Islet precursor cell (in vitro differentiated cells): ENCODE results near the gene ESRRA.
"Not testable (repeated sequence)": the region's sequence is repeated elsewhere in the genome, so short reads cannot be mapped to it uniquely, and the experiment has no call there.

Experiments
- DNase-seq: peaks from one replicate; pipeline ENCODE4 v3.0.0-alpha.2; 2018

Gene ESRRA

GRCh38 chr11:64314146-64314804 lies 9.0 kb downstream of the ESRRA start:
- no peak for DNase-seq

- no peak for DNase-seq
Measured at GRCh38 chr11:64314805-64315561, 9.7 kb downstream of the ESRRA start.

GRCh38 chr11:64315667-64316526 lies 10.6 kb downstream of the ESRRA start:
- not testable (repeated sequence) for DNase-seq

GRCh38 chr11:64316672-64317324 lies 11.5 kb downstream of the ESRRA start:
- peak; percentile 69 for DNase-seq

GRCh38 chr11:64317325-64317960 lies 12.1 kb downstream of the ESRRA start, which contains the start of gene TRMT112:
Gene TRMT112, minus strand, starts transcription at chr11:64317559. Its CDS starts 33 bp downstream, at chr11:64317526.
- DNase-seq, result peak; percentile 99

- DNase-seq, result peak; percentile 97
Measured at GRCh38 chr11:64317961-64318765, 12.8 kb downstream of the ESRRA start, which contains the start of gene PRDX5. Gene PRDX5, plus strand, starts transcription at chr11:64318121. Its CDS starts 95 bp downstream, at chr11:64318216.

GRCh38 chr11:64318766-64319761 lies 13.7 kb downstream of the ESRRA start:
- DNase-seq, result no peak

GRCh38 chr11:64320556-64320955 lies 15.2 kb downstream of the ESRRA start:
- no peak for DNase-seq

GRCh38 chr11:64321026-64321425 lies 15.7 kb downstream of the ESRRA start:
- peak; percentile 34 for DNase-seq

- peak; percentile 48 for DNase-seq
Measured at GRCh38 chr11:64321533-64321932, 16.2 kb downstream of the ESRRA start.

GRCh38 chr11:64322925-64323260 lies 17.6 kb downstream of the ESRRA start:
- DNase-seq, result no peak

- no peak for DNase-seq
Measured at GRCh38 chr11:64323373-64323772, 18.0 kb downstream of the ESRRA start.

- DNase-seq, result peak; percentile 57
Measured at GRCh38 chr11:64323984-64324383, 18.7 kb downstream of the ESRRA start.

GRCh38 chr11:64324692-64325469 lies 19.6 kb downstream of the ESRRA start:
- peak; percentile 66 for DNase-seq

GRCh38 chr11:64327375-64327774 lies 22.1 kb downstream of the ESRRA start:
- no peak for DNase-seq

GRCh38 chr11:64327993-64328392 lies 22.7 kb downstream of the ESRRA start:
- no peak for DNase-seq

- DNase-seq, result no peak
Measured at GRCh38 chr11:64330888-64331287, 25.6 kb downstream of the ESRRA start.

GRCh38 chr11:64331569-64332371 lies 26.4 kb downstream of the ESRRA start:
- peak; percentile 82 for DNase-seq
